Activated T-cell treated with anti-CD3 and anti-CD28 coated beads, Interleukin-2, amount 50 U/mL, for 1 hour (primary cell): ENCODE data around the gene GPBP1L1.

ENCODE experiments used
- DNase-seq: peaks from one replicate; pipeline ENCODE4 v3.0.0-alpha.2; 2020

Gene GPBP1L1

GRCh38 chr1:45584351-45585109 is 101.8 kb downstream of the GPBP1L1 start:
- peak; percentile 89 for DNase-seq

- peak; percentile 97 for DNase-seq
These were observed 102.5 kb downstream of the GPBP1L1 start, which contains the start of gene NASP for GRCh38 chr1:45583666-45584350. NASP (plus strand) TSS chr1:45584041; CDS start chr1:45584147, 106 bp downstream.

GRCh38 chr1:45583264-45583665 is 103.1 kb downstream of the GPBP1L1 start:
- DNase-seq = peak; percentile 91
